Activated CD4-positive, alpha-beta T cell treated with anti-CD3 and anti-CD28 coated beads, Interleukin-2, amount 10 ng/mL, durations not matched to agents 24 days and 14 days (primary cell): Measurements from ENCODE around the gene FAT4. TPM values are rescaled to one million over a fixed set of nuclear protein-coding genes. Genes with fewer than 3 reads are reported as not detected.

ENCODE experiments used
- DNase-seq: peaks from one replicate; pipeline ENCODE4 v3.0.0; 2022
- H3K27ac Mint-ChIP-seq: one replicate; pipeline ENCODE4 v1.8.0; 2022; ENCODE audit warnings: mild to moderate bottlenecking, mixed read lengths
- H3K27me3 Mint-ChIP-seq: one replicate; pipeline ENCODE4 v1.8.0; 2022; ENCODE audit warnings: mixed read lengths
- H3K36me3 Mint-ChIP-seq: one replicate; pipeline ENCODE4 v1.8.0; 2022; ENCODE audit warnings: low read depth, mild to moderate bottlenecking, mixed read lengths
- H3K4me1 Mint-ChIP-seq: one replicate; pipeline ENCODE4 v1.8.0; 2021; ENCODE audit warnings: mixed read lengths
- H3K4me3 Mint-ChIP-seq: one replicate; pipeline ENCODE4 v1.8.0; 2022; ENCODE audit warnings: mild to moderate bottlenecking, moderate library complexity, mixed read lengths
- H3K9me3 Mint-ChIP-seq: one replicate; pipeline ENCODE4 v1.8.0; 2021; ENCODE audit warnings: mixed read lengths
- intact Hi-C: fragments of 100-400 bp; cut with micrococcal nuclease; formaldehyde crosslinking; loops from one replicate; pipeline ENCODE4 v1.15.1; 2023
- total RNA-seq: library from RNA; stranded (reverse); gene quantifications from 2 replicates; pipeline ENCODE4 v1.2.3, GENCODE V29; 2022

FAT4 gene
- total RNA-seq, 1 donor from 2014 or later, result not detected

DNA sequence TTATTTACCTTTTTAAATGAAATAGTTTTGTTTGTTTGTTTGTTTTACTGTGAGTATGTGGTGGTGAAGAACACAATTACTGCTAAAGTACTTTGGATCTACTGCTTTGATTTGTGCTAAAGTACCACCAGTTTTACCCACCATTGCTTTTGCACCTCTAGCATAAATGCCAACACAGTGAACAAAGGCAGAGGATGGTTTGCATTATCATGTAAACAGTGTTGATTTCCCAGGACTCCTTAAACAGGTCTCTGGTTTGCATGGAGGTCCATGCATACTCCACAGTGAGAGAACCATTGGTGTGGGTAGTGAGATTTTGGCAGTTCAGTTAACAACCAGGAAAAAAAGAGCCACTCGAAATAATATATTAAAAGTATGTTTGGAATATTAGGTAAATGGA is 11.0 kb downstream of the FAT4 start:
- Mint-ChIP-seq H3K36me3 (no peaks in the 10 kb centered on the region), H3K9me3 (no peaks in the 10 kb centered on the region), H3K4me1 (no peaks in the 10 kb centered on the region), H3K27me3 (no peaks in the 10 kb centered on the region), H3K4me3 (no peak overlapping the region), H3K27ac (no peak overlapping the region)
- intact Hi-C loops, result no loop called here
- DNase-seq, result no peak

DNA sequence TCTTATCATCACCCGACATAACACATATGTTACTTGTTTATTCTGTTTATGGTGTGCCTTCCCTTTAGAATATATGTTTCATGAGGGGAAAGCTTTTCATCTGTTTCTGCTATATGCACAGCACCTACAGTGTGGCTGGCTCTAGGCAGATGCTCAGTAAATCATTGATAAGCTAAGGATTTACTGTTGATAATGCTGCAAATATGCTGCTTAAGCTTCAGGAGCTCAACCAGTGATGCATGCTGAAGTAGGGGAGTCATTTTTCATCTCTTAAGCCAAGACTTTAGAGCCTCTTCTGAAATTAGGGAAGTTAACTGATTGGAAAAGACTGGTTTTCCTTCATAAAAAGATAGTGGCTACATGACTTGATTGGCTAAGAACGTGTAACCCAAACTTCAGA is 16.4 kb downstream of the FAT4 start:
- Mint-ChIP-seq H3K27ac (no peak overlapping the region), H3K36me3 (no peaks in the 10 kb centered on the region), H3K4me1 (no peaks in the 10 kb centered on the region), H3K27me3 (no peaks in the 10 kb centered on the region), H3K9me3 (no peaks in the 10 kb centered on the region), H3K4me3 (no peak overlapping the region)
- intact Hi-C loops, result no loop called here
- DNase-seq, result no peak

DNA sequence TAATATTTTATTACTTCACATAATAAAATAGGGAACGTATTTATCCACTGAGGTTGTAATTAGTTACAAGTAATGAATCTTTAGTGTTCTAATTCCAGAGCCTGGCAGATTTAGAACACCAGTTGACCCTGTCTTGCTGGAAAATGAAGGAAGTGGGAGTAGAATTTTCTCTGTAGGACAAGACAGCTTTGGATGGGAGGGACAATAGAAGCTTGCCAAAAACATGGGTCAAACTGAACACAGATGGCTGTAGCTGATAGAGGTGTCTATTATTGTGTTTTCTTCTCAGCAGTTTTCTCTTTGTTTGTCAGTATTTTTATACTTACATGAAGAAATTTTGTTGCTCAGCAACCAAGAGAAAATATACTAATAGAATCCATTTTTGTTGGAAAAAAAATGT is 20.2 kb downstream of the FAT4 start:
- Mint-ChIP-seq H3K4me1 (no peaks in the 10 kb centered on the region), H3K27ac (no peak overlapping the region), H3K27me3 (no peaks in the 10 kb centered on the region), H3K4me3 (no peak overlapping the region), H3K9me3 (no peaks in the 10 kb centered on the region), H3K36me3 (no peaks in the 10 kb centered on the region)
- intact Hi-C loops, result no loop called here
- no peak for DNase-seq

DNA sequence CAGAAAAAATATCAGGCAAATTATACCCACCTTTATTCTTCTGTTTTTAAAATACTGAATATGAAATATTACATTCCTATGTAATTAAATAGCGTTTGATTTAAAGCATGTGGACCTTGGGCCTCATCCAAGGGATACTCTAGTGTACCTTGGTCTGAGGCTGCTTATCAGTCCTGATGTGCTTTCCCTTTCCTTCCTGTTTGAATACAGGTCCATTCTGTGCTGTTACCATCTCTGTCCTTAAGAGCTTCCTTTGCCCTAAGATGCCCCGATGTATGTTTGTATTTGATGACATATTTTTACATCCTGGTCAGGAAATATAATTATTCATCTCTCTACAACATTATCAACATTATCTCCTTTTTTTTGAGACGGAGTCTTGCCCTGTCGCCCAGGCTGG is 24.1 kb downstream of the FAT4 start:
- intact Hi-C loops, result no loop called here
- Mint-ChIP-seq H3K36me3 (no peaks in the 10 kb centered on the region), H3K27ac (no peak overlapping the region), H3K9me3 (no peaks in the 10 kb centered on the region), H3K4me3 (no peak overlapping the region), H3K4me1 (no peaks in the 10 kb centered on the region), H3K27me3 (no peaks in the 10 kb centered on the region)
- DNase-seq, result no peak

DNA sequence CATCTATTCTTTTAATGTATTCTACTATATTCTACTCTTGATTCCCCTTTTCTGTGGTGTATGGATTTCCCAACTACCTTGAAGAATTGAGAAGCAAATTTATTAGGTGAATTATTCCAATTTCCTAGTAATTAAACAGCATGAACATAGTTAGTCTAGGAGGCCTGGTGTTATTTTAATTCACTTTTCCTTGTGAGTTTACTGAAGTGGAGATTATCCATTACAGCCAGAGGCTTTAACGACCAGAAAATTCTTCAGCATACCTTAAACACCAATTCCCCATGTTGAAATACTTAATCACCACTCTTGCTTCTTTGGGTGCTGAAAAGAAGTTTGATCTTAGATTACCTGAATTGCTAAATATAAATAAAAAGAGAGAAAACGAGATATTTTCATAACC is 29.4 kb downstream of the FAT4 start:
- no peak for DNase-seq
- H3K27ac Mint-ChIP-seq, result no peak overlapping the region
- H3K36me3 Mint-ChIP-seq, result no peaks in the 10 kb centered on the region
- H3K9me3 Mint-ChIP-seq, result no peaks in the 10 kb centered on the region
- intact Hi-C loops, result no loop called here
- no peak overlapping the region for H3K4me3 Mint-ChIP-seq
- no peaks in the 10 kb centered on the region for H3K4me1 Mint-ChIP-seq
- no peaks in the 10 kb centered on the region for H3K27me3 Mint-ChIP-seq

DNA sequence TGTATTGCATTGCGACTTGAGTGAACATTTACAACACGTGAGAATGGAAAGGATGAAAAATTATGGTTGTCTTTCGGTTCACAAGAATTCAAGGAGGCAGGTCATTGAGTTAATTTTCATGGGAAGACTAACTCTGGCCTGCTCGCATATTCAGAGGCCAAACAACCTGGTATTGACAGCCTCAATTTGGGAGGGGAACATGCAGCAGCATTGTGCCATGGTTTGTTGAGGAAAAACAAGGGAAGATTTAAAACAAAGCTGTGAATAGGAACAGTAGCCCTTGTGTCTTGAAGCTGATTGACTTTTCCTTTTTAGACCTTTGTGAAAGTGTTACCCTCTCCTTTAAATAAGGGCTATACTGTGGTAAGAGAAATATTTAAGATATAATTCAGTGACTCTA is 31.9 kb downstream of the FAT4 start:
- Mint-ChIP-seq H3K27me3 (no peaks in the 10 kb centered on the region), H3K9me3 (no peaks in the 10 kb centered on the region), H3K4me1 (no peaks in the 10 kb centered on the region), H3K4me3 (no peak overlapping the region), H3K36me3 (no peaks in the 10 kb centered on the region), H3K27ac (no peak overlapping the region)
- intact Hi-C loops, result no loop called here
- DNase-seq, result no peak

DNA sequence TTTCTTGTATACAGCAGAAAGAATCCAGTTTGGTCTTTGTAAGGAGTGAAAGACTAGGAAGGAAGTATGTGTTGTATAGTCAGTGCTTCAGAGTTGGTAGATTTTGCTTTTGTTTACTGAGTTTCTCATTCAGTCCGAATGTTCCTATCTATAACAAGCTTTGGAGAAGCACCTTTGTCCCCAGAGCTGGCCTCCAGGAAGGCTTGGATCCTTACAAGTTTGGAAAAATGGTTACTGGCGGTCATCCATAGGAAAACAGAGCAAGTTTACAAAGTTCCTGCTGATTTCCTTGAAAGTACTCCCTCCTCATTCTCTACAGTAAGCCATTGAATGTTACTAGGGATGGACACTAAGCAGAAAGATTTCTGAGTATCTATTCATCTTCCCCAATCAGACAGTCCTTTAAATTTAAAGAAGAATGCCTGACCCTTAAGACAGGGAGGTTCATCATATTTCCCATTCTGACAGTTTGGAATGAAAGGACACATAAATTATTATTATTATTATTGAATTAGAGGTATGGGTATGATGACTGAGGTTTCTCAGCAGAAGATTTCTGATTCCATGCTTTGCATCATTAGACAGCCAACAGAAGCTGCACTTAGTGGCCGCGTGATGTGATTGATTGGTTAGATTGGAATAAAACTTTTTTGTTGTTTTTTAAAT is 35.8 kb downstream of the FAT4 start:
- Mint-ChIP-seq H3K4me3 (no peak overlapping the region), H3K4me1 (no peaks in the 10 kb centered on the region), H3K27ac (no peak overlapping the region), H3K27me3 (no peaks in the 10 kb centered on the region), H3K9me3 (no peaks in the 10 kb centered on the region), H3K36me3 (no peaks in the 10 kb centered on the region)
- intact Hi-C loops, result no loop called here
- no peak for DNase-seq

DNA sequence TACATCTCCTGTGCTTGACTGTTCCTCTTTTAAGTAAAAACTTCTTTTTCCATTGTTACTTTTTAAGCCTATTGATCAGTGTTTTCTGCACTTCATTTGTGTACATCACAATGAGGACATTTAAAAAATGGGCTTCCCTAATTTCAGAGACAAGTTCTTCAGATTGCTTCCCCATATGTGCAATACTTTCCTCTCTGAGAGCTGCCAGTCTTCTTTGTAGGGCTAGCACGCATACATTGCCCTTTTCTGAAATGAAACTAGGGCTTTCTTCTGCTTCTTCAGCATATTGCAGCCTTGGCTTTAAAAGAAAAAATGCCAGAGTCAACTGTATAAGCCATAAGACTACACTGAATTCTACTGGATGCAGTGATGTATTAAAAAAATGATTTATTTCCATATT is 37.8 kb downstream of the FAT4 start:
- Mint-ChIP-seq H3K27ac (no peak overlapping the region), H3K36me3 (no peaks in the 10 kb centered on the region), H3K4me1 (no peaks in the 10 kb centered on the region), H3K9me3 (no peaks in the 10 kb centered on the region), H3K4me3 (no peak overlapping the region), H3K27me3 (no peaks in the 10 kb centered on the region)
- intact Hi-C loops, result no loop called here
- no peak for DNase-seq

DNA sequence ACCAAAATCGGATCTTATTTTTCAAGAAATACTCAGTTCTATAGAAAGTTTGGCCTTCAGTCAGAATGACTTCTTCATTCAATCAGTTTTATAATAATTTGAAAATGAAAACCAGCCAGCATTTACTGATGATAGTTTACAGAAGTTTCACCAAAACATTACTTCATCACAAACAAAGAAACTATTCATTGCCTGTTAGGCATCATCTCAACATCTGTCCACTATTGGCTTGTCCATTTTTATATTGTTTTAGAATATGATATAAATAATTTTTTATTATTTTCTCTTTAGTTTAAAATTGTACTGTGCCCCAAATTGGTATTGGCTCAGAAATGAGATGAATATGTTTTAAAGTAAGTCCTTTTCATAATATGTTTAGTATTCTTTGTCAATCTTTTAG is 38.4 kb downstream of the FAT4 start:
- intact Hi-C loops, result no loop called here
- no peak for DNase-seq
- H3K4me3 Mint-ChIP-seq, result no peak overlapping the region
- no peaks in the 10 kb centered on the region for H3K27me3 Mint-ChIP-seq
- no peaks in the 10 kb centered on the region for H3K36me3 Mint-ChIP-seq
- no peak overlapping the region for H3K27ac Mint-ChIP-seq
- H3K4me1 Mint-ChIP-seq, result no peaks in the 10 kb centered on the region
- no peaks in the 10 kb centered on the region for H3K9me3 Mint-ChIP-seq

DNA sequence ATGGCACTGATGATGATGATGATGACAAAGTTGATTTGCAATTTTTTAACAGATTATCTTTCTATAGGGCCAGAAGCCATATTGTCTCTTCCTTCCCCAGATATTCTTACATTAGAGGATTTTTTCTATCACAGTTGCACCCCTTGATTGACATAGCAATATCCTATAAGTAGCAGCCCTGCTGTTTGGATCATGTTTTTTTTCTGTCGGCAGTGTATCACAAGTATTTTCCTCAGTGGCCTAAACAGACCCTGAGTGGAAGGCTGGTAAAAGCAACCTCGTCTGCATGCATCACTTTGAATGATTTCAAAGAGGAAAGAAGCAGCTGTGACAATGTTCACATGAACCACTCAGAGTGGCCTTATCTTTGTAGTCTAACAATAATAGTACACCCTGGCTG is 41.0 kb downstream of the FAT4 start:
- DNase-seq, result no peak

DNA sequence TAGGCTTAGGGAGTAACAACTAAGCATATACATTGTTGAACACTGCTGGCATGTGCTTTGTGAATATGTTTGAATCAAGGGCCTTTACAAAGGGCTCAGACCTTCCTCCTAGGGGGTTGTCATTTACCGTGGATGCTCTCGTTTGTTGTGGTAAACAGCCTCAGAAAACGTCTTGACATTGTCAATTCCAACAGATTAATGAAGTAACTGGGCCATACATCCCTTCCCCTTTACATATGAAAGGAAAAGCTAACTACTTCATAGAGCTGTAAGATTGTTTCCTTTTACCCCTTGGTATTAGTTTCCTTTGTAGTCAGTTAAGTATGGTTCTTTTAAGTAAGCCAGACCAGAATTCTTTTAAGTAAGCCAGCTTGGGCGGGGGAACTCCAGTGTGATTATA is 42.9 kb downstream of the FAT4 start:
- Mint-ChIP-seq H3K27me3 (no peaks in the 10 kb centered on the region), H3K36me3 (no peaks in the 10 kb centered on the region), H3K27ac (no peak overlapping the region), H3K4me3 (no peak overlapping the region), H3K9me3 (no peaks in the 10 kb centered on the region), H3K4me1 (no peaks in the 10 kb centered on the region)
- intact Hi-C loops, result no loop called here
- DNase-seq, result no peak

More for the DNA sequence above, 41.0 kb downstream of the FAT4 start:
- H3K4me1 Mint-ChIP-seq, result no peaks in the 10 kb centered on the region
- intact Hi-C loops, result no loop called here
- H3K9me3 Mint-ChIP-seq, result no peaks in the 10 kb centered on the region
- H3K36me3 Mint-ChIP-seq, result no peaks in the 10 kb centered on the region
- H3K27ac Mint-ChIP-seq, result no peak overlapping the region
- no peaks in the 10 kb centered on the region for H3K27me3 Mint-ChIP-seq
- no peak overlapping the region for H3K4me3 Mint-ChIP-seq

DNA sequence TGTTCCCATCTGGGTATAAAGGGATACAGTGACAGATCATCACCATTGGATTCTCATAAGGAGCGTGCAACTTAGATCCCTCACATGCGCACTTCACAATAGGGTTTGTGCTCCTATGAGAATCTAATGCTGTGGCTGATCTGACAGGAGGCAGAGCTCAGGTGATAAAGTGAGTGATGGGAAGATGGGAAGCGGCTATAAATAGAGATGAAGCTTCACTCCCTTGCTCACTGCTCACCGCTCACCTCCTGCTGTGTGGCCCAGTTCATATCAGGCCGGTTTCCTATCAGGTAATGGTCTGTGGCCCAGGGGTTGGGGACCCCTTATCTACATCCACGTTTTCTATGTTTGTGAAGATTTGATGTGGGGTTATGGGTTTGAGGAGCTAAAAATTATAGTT is 43.7 kb downstream of the FAT4 start:
- Mint-ChIP-seq H3K4me3 (no peak overlapping the region), H3K36me3 (no peaks in the 10 kb centered on the region), H3K27ac (no peak overlapping the region), H3K27me3 (no peaks in the 10 kb centered on the region), H3K4me1 (no peaks in the 10 kb centered on the region), H3K9me3 (no peaks in the 10 kb centered on the region)
- DNase-seq, result no peak
- intact Hi-C loops, result no loop called here

DNA sequence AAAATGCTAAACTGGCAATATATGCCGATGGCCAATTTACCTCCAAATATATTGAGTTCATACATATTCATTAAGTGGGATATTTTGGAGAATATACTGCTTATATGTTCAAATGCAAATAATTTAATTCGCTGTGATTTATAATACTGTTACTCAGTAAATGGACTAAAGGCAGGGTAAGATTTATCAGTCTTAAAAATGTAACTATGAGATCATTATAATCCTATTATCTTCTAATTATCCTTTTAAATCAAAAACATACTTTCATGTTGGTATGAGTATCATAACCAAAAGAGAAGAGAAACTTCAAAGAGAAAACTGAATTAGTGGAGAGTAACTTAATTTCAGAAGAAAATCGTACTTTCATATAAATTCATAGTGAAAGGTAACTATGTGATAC is 44.6 kb downstream of the FAT4 start:
- no peaks in the 10 kb centered on the region for H3K4me1 Mint-ChIP-seq
- DNase-seq, result no peak
- H3K9me3 Mint-ChIP-seq, result no peaks in the 10 kb centered on the region
- intact Hi-C loops, result no loop called here
- H3K36me3 Mint-ChIP-seq, result no peaks in the 10 kb centered on the region
- H3K27ac Mint-ChIP-seq, result no peak overlapping the region
- no peak overlapping the region for H3K4me3 Mint-ChIP-seq
- no peaks in the 10 kb centered on the region for H3K27me3 Mint-ChIP-seq

DNA sequence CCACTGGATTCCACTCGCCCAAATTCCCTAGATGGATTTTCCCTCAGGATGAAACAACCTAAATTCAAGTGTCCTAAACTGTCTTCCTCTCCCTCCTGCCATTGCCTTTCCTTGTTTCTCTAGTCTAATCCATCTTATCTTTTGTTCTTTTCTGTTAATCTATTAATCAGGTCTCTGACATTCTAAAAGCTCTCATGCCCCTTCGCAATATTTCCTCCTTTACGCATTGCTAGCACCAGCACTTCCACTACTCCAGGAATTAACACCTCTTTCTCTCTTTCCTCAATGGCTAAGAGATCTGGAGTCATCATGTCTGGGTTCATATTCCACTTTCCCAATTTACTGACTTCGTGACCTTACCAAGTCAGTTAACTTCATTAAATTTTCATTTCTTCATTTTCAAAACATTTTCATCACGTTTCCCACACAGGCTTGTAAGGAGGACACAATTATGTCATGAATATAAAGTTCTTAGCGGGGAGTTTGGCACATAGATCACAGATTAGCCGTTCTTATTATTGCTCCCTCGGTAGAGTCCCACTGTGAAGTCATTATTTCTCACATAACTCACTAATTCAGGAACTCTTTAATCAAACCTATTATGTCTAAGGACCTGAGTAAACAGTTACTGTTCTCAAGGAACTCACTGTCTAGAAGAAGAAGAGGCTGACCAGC is 45.3 kb downstream of the FAT4 start:
- intact Hi-C loops, result no loop called here
- no peaks in the 10 kb centered on the region for H3K27me3 Mint-ChIP-seq

DNA sequence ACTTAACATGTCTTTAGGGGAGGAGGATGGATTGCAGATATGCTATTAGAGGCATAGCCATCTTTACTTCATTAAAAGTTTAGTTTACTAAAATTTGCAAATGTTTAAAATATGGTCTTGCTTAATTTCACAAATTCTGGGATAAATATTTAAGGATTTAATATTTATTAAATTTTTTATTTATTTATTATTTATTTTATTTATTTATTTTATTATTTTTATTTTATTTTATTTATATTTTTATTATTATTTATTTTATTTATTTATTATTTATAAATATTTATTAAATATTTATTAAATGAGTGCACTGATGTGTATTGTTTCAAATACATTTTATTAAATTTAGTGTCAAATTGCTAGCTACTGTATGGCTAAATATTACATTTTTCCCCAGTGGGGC is 46.0 kb downstream of the FAT4 start:
- intact Hi-C loops, result no loop called here
- no peaks in the 10 kb centered on the region for H3K27me3 Mint-ChIP-seq
- H3K4me3 Mint-ChIP-seq, result no peak overlapping the region
- no peaks in the 10 kb centered on the region for H3K36me3 Mint-ChIP-seq
- H3K4me1 Mint-ChIP-seq, result no peaks in the 10 kb centered on the region
- H3K9me3 Mint-ChIP-seq, result no peaks in the 10 kb centered on the region
- no peak for DNase-seq
- H3K27ac Mint-ChIP-seq, result no peak overlapping the region

More for the DNA sequence above, 45.3 kb downstream of the FAT4 start:
- DNase-seq, result no peak
- Mint-ChIP-seq H3K9me3 (no peaks in the 10 kb centered on the region), H3K4me1 (no peaks in the 10 kb centered on the region), H3K4me3 (no peak overlapping the region), H3K27ac (no peak overlapping the region), H3K36me3 (no peaks in the 10 kb centered on the region)
